HUES48 (cell line): ENCODE data around the gene CGNL1.

Experiments used
- H3K27ac ChIP-seq: one replicate; pipeline ENCODE4 v1.7.0; 2013; ENCODE audit warnings: low read depth, low read length, inconsistent platforms
- H3K27me3 ChIP-seq: 2 replicates; pipeline ENCODE4 v1.6.1; 2013; ENCODE audit warnings: mild to moderate bottlenecking, low read length; ENCODE audit not compliant: control insufficient read depth, insufficient read depth
- H3K36me3 ChIP-seq: 2 replicates; pipeline ENCODE4 v1.6.1; 2013; ENCODE audit warnings: low read length; ENCODE audit not compliant: control insufficient read depth, insufficient read depth
- H3K4me1 ChIP-seq: 2 replicates; pipeline ENCODE4 v1.6.1; 2013; ENCODE audit warnings: mild to moderate bottlenecking, low read length; ENCODE audit not compliant: control insufficient read depth, insufficient read depth
- H3K4me3 ChIP-seq: 2 replicates; pipeline ENCODE4 v1.5.1; 2013; ENCODE audit warnings: mild to moderate bottlenecking, low read depth, low read length
- H3K9ac ChIP-seq: 2 replicates; pipeline ENCODE4 v1.6.1; 2013; ENCODE audit warnings: mild to moderate bottlenecking, low read depth, low read length, moderate library complexity
- H3K9me3 ChIP-seq: 2 replicates; pipeline ENCODE4 v1.6.1; 2013; ENCODE audit warnings: low read length; ENCODE audit not compliant: control insufficient read depth, insufficient read depth

CGNL1 gene

DNA sequence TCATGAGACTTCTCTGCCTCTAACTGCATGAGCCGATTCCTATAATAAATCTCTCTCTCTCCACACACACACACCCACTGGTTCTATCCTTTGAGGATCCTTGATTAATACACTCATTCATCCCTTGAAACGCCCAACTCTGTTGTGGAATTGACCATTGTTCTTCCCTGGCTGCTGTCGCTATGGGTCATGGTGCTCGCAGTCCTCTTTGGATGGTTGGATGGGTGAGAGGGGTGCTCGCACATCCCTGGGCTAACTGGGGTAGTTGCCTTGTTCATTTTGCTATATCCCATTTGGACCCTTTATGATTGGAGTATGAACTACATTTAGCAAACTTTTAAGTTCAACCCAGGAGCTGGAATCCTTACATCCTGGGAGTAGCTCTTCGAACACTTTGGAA is 181.5 kb downstream of the CGNL1 start:
- no peaks in the 10 kb centered on the region for H3K27me3 ChIP-seq
- H3K27ac ChIP-seq, result no peak overlapping the region
- 0 out of 2 replicates have a peak, but pooled peaks cover under 1% of the 10 kb centered on the region for H3K36me3 ChIP-seq

GRCh38 chr15:57559875-57560274 is 183.6 kb downstream of the CGNL1 start:
- H3K4me3 ChIP-seq, result no peak overlapping the region
- no peaks in the 10 kb centered on the region for H3K27me3 ChIP-seq
- no peak overlapping the region for H3K9ac ChIP-seq
- H3K9me3 ChIP-seq, result no peaks in the 10 kb centered on the region
- no peaks in the 10 kb centered on the region for H3K36me3 ChIP-seq
- no peaks in the 10 kb centered on the region for H3K4me1 ChIP-seq
- H3K27ac ChIP-seq, result no peak overlapping the region

More for the DNA sequence above, 181.5 kb downstream of the CGNL1 start:
- Histone ChIP-seq H3K4me3 (no peak overlapping the region), H3K9ac (no peak overlapping the region), H3K4me1 (peaks cover 9% of the 10 kb centered on the region; the same call in 1 of the 2 replicates), H3K9me3 (no peaks in the 10 kb centered on the region)

DNA sequence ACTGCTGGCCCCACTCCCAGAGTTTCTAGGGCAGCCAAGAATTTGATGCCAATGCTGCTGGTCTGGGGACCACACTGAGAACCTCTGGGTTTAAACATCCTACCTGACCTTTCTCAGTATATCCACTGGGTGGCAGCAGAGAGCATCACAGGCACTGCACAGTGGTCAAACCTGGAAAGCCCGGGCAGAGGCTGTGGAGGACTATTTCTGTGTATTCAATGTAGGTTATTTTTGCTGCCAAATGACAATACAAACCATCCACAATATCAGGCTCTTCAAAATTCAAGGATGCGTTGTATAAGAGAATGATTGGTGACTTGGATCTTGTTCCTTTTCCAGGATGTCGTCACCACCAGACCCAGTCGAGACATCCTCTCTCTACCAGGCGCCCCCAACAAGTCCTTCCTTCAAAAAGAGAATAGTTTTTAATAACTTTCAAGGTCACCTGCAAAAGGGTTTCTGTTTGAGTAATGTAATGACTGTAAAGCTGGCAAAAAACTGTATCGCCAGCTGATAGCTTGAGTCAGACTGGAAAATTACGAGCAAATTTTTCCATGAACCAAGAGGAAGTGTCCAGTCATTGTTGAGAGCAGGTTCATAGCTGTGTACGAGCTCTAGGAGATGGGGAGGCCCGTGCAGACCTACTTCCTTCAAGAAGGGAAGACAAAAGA is 184.9 kb downstream of the CGNL1 start:
- Histone ChIP-seq H3K36me3 (no peaks in the 10 kb centered on the region), H3K4me3 (no peak overlapping the region), H3K27ac (no peak overlapping the region), H3K9ac (no peak overlapping the region), H3K4me1 (no peaks in the 10 kb centered on the region), H3K9me3 (no peaks in the 10 kb centered on the region), H3K27me3 (no peaks in the 10 kb centered on the region)

DNA sequence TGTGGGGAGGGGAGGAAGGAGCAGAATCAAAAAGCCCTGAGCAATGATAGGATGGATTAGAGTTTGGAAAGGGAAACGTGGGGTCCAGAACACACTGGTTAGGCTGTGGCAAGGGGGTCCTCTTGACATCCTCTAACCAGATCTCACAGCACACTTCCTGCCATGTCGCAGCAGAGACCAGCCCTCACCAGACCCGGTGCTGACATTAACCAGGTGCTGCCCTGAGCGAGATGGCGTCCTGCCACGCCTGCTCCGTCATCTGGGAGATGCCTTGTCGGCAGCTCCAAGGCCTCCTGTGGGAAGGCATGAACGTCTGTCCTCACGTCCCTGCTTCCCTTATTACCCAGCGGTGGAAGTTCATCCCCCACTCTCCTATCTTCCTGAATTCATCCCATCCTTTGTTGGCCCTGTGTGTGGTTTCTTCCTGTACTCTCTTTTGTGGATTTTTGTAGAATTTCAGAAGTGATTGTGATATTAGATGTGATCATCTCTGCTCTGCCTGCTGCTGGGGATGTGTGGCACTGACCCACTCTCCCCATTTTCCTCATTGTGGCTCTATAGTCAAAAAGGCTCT is 186.0 kb downstream of the CGNL1 start:
- no peak overlapping the region for H3K4me3 ChIP-seq

DNA sequence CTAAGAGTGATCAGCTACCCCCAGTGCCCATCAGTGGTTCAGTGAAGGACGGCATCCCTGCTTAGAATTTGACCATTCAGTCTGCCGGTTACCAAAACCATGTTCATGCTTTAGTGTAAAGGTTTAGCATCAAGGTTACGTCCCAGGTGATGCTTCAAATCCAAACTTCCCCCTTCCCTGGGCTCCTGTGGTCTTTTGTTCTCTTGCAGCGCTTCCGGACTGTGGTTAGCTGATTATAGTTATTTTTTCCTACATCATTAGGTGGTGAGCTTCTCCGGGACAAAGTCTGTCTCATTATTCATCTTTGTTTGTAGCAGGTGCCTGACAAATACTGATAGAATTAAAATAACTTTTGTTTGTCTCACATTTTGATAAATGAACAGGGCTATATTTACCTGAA is 187.1 kb downstream of the CGNL1 start:
- H3K9ac ChIP-seq, result no peak overlapping the region
- H3K4me1 ChIP-seq, result no peaks in the 10 kb centered on the region
- no peak overlapping the region for H3K4me3 ChIP-seq
- no peaks in the 10 kb centered on the region for H3K9me3 ChIP-seq
- no peaks in the 10 kb centered on the region for H3K27me3 ChIP-seq
- no peak overlapping the region for H3K27ac ChIP-seq
- H3K36me3 ChIP-seq, result no peaks in the 10 kb centered on the region

More for the DNA sequence above, 186.0 kb downstream of the CGNL1 start:
- Histone ChIP-seq H3K9ac (no peak overlapping the region), H3K27me3 (no peaks in the 10 kb centered on the region), H3K27ac (no peak overlapping the region), H3K9me3 (no peaks in the 10 kb centered on the region), H3K36me3 (no peaks in the 10 kb centered on the region), H3K4me1 (no peaks in the 10 kb centered on the region)

- Histone ChIP-seq H3K36me3 (no peaks in the 10 kb centered on the region), H3K27me3 (no peaks in the 10 kb centered on the region), H3K9me3 (no peaks in the 10 kb centered on the region), H3K9ac (no peak overlapping the region), H3K27ac (no peak overlapping the region), H3K4me1 (peaks cover 4% of the 10 kb centered on the region), H3K4me3 (no peak overlapping the region)
Observed at GRCh38 chr15:57565311-57565710, 189.0 kb downstream of the CGNL1 start.

GRCh38 chr15:57566834-57567233 is 190.5 kb downstream of the CGNL1 start:
- H3K4me1 ChIP-seq, result peaks cover 5% of the 10 kb centered on the region
- H3K9ac ChIP-seq, result no peak overlapping the region
- H3K27me3 ChIP-seq, result no peaks in the 10 kb centered on the region
- no peak overlapping the region for H3K4me3 ChIP-seq
- H3K36me3 ChIP-seq, result no peaks in the 10 kb centered on the region
- no peaks in the 10 kb centered on the region for H3K9me3 ChIP-seq
- H3K27ac ChIP-seq, result no peak overlapping the region

- Histone ChIP-seq H3K4me1 (peaks cover 5% of the 10 kb centered on the region), H3K9ac (no peak overlapping the region), H3K36me3 (no peaks in the 10 kb centered on the region), H3K9me3 (no peaks in the 10 kb centered on the region), H3K27ac (no peak overlapping the region), H3K4me3 (no peak overlapping the region), H3K27me3 (no peaks in the 10 kb centered on the region)
Observed at GRCh38 chr15:57567891-57568290, 191.6 kb downstream of the CGNL1 start.

- H3K27ac ChIP-seq, result no peak overlapping the region
- H3K9ac ChIP-seq, result no peak overlapping the region
Observed at GRCh38 chr15:57568299-57568698, 192.0 kb downstream of the CGNL1 start.

GRCh38 chr15:57570340-57570739 is 194.0 kb downstream of the CGNL1 start:
- H3K36me3 ChIP-seq, result no peaks in the 10 kb centered on the region
- no peaks in the 10 kb centered on the region for H3K27me3 ChIP-seq
- H3K9ac ChIP-seq, result no peak overlapping the region
- H3K4me1 ChIP-seq, result peaks cover 5% of the 10 kb centered on the region
- no peak overlapping the region for H3K27ac ChIP-seq
- no peaks in the 10 kb centered on the region for H3K9me3 ChIP-seq
- no peak overlapping the region for H3K4me3 ChIP-seq

More at GRCh38 chr15:57568299-57568698, 192.0 kb downstream of the CGNL1 start:
- Histone ChIP-seq H3K4me1 (peaks cover 5% of the 10 kb centered on the region), H3K4me3 (no peak overlapping the region), H3K27me3 (no peaks in the 10 kb centered on the region), H3K9me3 (no peaks in the 10 kb centered on the region), H3K36me3 (no peaks in the 10 kb centered on the region)

DNA sequence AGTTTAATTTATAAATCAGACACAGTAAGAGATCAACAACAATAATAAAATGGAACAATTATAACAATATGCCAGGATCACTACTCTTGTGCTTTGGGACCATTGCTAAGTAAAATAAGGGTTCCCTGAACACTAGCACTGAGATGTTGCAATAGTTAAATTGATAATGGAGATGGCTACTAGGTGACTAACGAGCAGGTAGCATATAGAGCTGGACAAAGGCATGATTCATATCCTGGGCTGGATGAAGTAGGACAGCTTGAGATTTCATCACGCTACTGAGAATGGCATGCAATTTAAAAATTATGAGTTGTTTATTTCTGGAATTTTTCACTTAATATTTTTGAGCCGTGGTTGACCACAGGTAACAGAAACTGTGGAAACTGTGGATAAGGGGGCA is 194.7 kb downstream of the CGNL1 start:
- Histone ChIP-seq H3K27ac (no peak overlapping the region), H3K27me3 (no peaks in the 10 kb centered on the region), H3K4me1 (peaks cover 5% of the 10 kb centered on the region), H3K9me3 (no peaks in the 10 kb centered on the region), H3K9ac (no peak overlapping the region), H3K4me3 (no peak overlapping the region), H3K36me3 (no peaks in the 10 kb centered on the region)
